NCI-H524 treated with DMSO at 0.1 percent for 48 hours (cell line): Measurements from ENCODE around the gene HSPA2.
"Not testable (repeated sequence)": the region's sequence is repeated elsewhere in the genome, so short reads cannot be mapped to it uniquely, and the experiment has no call there.

ENCODE experiments used
- DNase-seq: peaks from one replicate; lab custom pipeline; 2025; lab: John Stamatoyannopoulos, UW

The HSPA2 gene

DNA sequence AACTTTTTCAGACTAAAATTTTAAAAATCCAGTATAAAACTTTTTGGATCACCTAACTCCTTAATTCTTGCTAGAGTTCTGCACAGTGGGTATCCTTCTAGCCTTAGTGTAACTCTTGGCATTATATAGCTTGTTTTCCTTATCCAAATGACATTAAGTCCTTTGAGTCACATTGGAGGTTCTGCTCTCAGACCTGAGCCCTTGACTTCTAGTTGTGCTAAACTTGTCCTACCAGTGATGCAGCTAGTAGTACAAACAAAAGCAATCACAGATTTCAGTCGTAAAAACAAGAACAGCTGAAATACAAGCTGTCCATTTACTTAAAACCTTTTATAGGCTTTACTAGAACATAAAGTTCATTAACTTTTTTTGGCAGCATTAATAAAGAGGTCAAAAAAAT, 25.5 kb upstream of the HSPA2 start:
- DNase-seq, result no peak

DNA sequence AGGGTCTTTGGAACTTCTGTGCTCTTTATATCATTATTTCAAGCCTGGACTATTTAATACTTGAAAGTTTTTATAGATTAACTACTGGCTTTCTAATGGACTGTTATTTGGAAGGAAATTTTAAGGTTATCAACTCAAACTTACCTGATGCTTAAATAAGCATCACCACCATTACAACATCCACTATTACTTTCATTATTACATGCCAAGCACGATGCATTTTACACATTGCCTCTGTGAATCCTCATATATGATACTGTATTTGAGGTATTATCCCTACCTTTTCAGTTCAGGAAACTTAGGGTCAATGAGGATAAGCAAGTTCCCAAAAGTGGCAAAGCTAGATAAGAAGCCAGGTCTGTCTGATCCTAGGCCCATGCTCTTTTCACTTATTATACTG, 23.6 kb upstream of the HSPA2 start:
- no peak for DNase-seq

GRCh38 chr14:64517667-64518066, 22.9 kb upstream of the HSPA2 start:
- not testable (repeated sequence) for DNase-seq

DNA sequence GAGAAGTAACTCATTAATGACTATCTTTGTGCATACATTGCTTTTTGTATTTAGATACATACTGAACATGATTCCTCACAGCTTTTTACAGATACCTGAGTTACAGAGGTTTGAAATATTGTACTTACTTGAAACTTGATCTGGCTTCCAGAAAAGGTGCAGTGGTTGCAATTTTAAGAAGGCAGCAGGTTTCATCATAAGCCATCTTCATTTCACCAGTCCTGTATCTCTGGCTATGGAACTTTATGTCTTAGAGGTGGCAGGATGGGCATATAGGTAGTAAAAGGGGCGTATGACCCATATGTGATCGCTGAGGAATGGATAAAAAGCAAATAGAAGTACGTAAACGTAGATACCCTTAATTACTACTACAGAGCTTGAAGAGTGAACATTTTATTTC, 22.3 kb upstream of the HSPA2 start:
- no peak for DNase-seq

- no peak for DNase-seq
Observed at GRCh38 chr14:64520699-64521098, 19.8 kb upstream of the HSPA2 start.

DNA sequence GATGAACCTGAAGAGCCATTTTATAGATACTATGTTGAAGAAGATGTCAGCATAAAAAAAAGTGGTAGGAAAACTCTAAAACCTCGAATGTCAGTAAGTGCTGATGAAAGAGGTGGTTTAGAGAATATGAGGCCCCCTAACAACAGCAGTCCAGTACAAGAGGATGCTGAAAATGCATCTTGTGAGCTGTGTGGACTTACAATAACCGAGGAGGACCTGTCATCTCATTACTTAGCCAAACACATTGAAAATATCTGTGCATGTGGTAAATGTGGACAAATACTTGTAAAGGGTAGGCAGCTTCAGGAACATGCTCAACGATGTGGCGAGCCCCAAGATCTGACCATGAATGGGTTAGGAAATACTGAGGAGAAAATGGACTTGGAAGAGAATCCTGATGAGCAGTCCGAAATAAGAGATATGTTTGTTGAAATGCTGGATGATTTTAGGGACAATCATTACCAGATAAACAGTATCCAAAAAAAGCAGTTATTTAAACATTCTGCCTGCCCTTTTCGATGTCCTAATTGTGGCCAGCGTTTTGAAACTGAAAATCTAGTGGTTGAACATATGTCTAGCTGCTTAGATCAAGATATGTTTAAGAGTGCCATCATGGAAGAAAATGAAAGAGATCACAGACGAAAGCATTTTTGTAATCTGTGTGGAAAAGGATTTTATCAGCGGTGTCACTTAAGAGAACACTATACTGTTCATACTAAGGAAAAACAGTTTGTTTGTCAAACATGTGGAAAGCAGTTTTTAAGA, 17.8 kb upstream of the HSPA2 start:
- DNase-seq, result no peak

DNA sequence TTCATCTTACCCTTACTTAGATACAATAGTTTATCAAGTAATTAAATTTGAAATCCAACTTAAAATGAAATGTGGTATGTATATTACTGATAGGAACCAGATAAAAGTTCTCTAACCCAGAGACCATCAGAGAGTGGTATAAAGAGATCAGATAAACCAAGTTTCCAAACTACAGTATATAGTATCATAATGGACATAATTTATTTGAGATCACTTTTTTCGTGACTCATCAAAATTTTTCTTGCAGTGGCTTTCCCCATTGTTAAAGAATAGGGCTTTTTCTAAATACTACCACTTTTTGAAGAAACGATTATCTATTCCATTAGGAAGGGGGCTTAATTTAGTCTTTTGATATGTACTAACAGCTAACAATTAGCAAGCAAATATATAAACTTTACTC, 15.2 kb upstream of the HSPA2 start:
- no peak for DNase-seq

GRCh38 chr14:64531567-64531966, 9.0 kb upstream of the HSPA2 start:
- no peak for DNase-seq

- no peak for DNase-seq
Observed at GRCh38 chr14:64536488-64537245, 3.9 kb upstream of the HSPA2 start.

DNA sequence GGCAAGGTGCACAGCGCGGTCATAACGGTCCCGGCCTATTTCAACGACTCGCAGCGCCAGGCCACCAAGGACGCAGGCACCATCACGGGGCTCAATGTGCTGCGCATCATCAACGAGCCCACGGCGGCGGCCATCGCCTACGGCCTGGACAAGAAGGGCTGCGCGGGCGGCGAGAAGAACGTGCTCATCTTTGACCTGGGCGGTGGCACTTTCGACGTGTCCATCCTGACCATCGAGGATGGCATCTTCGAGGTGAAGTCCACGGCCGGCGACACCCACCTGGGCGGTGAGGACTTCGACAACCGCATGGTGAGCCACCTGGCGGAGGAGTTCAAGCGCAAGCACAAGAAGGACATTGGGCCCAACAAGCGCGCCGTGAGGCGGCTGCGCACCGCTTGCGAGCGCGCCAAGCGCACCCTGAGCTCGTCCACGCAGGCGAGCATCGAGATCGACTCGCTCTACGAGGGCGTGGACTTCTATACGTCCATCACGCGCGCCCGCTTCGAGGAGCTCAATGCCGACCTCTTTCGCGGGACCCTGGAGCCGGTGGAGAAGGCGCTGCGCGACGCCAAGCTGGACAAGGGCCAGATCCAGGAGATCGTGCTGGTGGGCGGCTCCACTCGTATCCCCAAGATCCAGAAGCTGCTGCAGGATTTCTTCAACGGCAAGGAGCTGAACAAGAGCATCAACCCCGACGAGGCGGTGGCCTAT, 875 bp downstream of the HSPA2 start:
- DNase-seq, result no peak

GRCh38 chr14:64541972-64542835, 1.7 kb downstream of the HSPA2 start:
- DNase-seq, result no peak

DNA sequence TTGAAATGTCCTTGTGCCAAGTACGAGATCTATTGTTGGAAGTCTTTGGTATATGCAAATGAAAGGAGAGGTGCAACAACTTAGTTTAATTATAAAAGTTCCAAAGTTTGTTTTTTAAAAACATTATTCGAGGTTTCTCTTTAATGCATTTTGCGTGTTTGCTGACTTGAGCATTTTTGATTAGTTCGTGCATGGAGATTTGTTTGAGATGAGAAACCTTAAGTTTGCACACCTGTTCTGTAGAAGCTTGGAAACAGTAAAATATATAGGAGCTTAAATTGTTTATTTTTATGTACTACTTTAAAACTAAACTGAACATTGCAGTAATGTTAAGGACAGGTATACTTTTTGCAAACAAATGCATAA, 2.3 kb downstream of the HSPA2 start:
- DNase-seq, result no peak

DNA sequence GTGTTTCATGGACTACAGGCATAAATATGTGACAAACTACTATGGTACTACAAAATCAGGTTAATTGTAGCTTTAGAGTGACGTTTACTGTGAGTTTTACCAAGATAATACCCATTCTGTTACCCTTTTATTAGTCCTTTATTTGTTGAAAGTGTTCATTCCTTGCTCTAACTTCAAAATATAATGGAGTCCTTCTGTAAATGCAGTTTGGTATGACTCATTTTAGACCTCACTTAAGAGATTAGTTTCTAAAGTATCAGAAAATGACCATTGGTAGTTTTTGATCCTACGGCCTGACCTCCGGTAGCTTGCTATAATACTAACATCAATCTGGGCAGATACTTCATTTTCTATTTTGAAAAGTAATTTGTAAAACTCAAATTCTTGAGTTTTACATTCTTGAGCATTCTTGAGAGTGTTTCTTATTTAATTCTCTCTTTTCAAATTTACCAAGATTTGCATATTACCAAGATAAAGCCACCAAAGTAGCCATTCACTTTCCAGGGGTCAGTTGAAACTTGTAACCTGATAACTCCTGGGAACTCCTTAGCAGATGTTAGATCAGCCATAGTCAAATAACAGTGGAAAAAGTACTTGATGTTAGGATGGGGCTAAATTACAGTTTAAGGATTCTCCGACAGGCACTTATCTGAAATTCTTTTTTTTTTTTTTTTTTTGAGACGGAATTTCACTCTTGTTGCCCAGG, 4.2 kb downstream of the HSPA2 start:
- peak; percentile 27 for DNase-seq

GRCh38 chr14:64549016-64549415, 8.5 kb downstream of the HSPA2 start:
- DNase-seq, result no peak

GRCh38 chr14:64549791-64550620, 9.5 kb downstream of the HSPA2 start, which contains the start of gene PPP1R36:
TSS of gene PPP1R36 (plus strand) at chr14:64549961. CDS start at chr14:64549998, 37 bp downstream.
- peak; percentile 59 for DNase-seq

DNA sequence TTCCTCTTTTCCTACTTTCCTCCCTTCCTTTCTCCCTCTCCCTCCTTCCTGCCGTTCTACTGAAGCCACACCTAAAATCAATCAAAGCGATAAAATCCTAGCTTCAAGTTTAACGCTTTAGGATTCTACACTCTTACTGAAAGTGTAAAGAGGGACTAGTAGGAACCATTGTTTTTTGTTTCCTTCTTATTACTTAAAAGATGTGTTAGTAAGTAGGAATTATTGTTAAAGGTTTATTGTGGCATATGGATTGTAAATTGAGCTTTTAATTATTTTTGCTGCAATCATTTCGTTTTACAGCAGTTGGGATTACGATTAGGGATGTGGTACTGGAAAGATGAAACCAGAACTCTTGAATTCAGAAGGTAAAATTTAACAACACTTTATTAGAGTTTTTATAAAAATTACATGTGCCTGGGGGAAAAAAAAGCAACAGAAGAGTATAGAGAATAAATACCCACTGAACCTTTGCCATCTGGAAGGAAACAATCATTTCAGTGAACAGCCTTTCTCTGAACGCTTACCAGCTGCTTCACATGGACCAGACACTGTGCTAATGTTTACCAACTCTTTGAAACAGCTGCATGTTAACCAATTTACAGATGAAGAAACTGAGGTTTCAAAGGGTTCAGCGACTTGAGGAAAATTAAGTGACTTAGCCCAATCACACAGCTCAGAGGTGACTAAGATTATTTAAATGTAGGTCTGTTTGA, 10.2 kb downstream of the HSPA2 start:
- DNase-seq, result peak; percentile 65

GRCh38 chr14:64554556-64554955, 14.0 kb downstream of the HSPA2 start:
- no peak for DNase-seq

DNA sequence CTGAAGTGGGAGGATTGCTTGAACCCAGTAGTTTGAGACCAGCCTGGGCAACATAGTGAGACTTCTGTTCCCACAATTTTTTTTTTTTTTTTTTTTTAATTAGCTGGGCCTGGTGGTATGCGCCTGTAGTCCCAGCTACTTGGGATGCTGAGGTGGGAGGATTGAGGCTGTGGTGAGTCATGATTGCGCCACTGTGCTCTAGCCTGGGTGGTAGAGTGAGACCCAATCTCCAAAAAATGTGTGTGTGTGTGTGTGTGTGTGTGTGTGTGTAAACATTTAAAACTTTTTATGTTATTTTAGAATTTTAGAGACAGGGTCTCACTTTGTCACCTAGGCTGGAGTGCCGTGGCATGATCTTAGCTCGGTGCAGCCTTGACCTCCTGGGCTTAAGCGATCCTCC, 16.0 kb downstream of the HSPA2 start:
- no peak for DNase-seq

- DNase-seq, result not testable (repeated sequence)
Observed at GRCh38 chr14:64558216-64558615, 17.7 kb downstream of the HSPA2 start.

DNA sequence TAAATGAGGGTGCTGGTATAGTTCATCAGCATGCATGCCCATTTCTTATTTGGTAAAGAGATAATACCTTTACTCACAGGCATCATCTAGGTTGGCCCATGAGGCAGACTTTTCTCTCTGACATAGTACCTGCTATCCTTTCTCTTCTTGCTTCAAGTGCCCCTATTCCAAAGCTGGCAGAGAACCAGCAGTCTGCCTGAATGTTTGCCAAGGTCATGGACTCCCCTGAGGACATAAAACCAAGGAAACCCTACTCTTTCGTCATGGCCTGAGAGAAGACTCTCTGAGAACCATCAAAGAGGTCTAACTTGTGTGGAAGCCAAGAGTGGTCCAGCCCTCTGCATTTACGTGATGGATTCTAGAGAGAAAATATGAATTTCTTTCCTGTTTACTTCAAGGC, 21.1 kb downstream of the HSPA2 start:
- no peak for DNase-seq
